NB4 (cell line): Measurements from ENCODE around the gene TIFAB.

Experiments used
- DNase-seq: peaks from one replicate; pipeline ENCODE4 v3.0.0; 2010; ENCODE audit warnings: low read depth
- H3K4me3 ChIP-seq: one replicate; pipeline ENCODE4 v1.5.1; 2011; ENCODE audit warnings: mild to moderate bottlenecking, low read depth, low read length, moderate library complexity
- MYC ChIP-seq: IDR thresholded peaks from 2 replicates; pipeline ENCODE4 v1.6.1; 2011; ENCODE audit warnings: low read depth, low read length
- POLR2A ChIP-seq: IDR thresholded peaks from 2 replicates; pipeline ENCODE4 v1.6.1; 2011; ENCODE audit warnings: mild to moderate bottlenecking; ENCODE audit not compliant: insufficient read length; ENCODE audit errors: extremely low read depth
- TF ChIP-seq, protein P1 (sequence below): IDR thresholded peaks from 2 replicates; pipeline ENCODE4 v1.6.1; 2011; ENCODE audit warnings: low read depth, low read length
- TF ChIP-seq, protein P2 (sequence below): IDR thresholded peaks from one replicate; pipeline ENCODE4 v1.5.1; 2012; ENCODE audit warnings: low read depth, low read length

Gene TIFAB

DNA sequence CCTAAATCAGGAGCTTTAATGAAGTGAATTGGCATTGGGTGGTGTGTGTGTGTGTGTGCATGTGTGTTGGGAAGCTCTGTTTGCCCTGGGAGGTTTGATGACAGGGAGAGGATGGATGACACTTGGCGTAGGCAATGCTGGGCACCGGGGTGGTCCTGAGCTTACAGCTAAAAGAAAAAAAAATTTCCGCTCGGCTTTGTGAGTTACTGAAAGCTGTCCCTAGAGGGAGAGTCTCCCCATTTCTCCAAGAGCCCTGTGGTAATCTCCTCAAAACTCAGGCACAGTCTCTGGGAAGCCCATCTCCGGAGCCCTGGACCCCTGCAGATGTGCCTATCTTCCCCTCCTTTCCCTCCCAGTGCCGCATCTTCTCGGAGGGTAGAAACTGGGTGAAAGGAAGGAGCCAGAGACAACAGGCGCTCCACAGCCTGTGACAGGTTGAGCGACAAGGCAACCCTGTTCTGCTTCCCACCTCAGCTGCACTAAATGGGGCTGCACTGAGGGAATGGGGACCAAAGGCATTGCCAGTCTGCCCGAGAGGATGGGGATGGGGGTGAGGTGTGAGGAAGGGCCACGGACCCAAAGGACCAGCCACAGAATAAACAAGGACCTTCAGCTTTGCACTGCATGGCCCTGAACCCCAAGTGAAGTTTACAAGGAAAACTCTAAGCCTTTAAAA lies 35.8 kb upstream of the TIFAB start:
- no peak overlapping the region for H3K4me3 ChIP-seq
- DNase-seq: no peak
- TF ChIP-seq POLR2A: no peak
- TF ChIP-seq MYC: no peak
- TF ChIP-seq, protein P1, sequence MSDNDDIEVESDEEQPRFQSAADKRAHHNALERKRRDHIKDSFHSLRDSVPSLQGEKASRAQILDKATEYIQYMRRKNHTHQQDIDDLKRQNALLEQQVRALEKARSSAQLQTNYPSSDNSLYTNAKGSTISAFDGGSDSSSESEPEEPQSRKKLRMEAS: no peak
- TF ChIP-seq, protein P2, sequence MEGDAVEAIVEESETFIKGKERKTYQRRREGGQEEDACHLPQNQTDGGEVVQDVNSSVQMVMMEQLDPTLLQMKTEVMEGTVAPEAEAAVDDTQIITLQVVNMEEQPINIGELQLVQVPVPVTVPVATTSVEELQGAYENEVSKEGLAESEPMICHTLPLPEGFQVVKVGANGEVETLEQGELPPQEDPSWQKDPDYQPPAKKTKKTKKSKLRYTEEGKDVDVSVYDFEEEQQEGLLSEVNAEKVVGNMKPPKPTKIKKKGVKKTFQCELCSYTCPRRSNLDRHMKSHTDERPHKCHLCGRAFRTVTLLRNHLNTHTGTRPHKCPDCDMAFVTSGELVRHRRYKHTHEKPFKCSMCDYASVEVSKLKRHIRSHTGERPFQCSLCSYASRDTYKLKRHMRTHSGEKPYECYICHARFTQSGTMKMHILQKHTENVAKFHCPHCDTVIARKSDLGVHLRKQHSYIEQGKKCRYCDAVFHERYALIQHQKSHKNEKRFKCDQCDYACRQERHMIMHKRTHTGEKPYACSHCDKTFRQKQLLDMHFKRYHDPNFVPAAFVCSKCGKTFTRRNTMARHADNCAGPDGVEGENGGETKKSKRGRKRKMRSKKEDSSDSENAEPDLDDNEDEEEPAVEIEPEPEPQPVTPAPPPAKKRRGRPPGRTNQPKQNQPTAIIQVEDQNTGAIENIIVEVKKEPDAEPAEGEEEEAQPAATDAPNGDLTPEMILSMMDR: no peak

DNA sequence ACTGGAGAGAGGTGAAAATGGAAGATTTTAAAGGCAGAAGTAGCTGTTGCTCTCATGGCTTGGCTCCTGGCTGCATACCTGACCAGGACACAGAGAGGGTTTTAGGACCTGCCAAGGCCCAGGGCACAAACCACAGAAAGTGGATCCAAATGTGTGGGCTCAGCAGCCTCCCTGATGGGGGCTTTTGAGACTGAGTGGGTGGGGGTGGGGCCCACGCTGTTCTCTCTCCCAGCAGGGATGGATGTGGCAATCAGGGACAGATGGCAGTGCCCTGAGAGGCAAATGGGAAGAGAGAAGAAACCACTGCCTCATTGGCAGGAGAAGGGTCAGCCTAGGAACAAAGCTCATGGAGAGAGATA lies 34.9 kb upstream of the TIFAB start:
- no peak overlapping the region for H3K4me3 ChIP-seq
- TF ChIP-seq POLR2A: no peak
- TF ChIP-seq, protein P1: no peak
- TF ChIP-seq MYC: no peak
- TF ChIP-seq, protein P2: no peak
- DNase-seq: no peak

DNA sequence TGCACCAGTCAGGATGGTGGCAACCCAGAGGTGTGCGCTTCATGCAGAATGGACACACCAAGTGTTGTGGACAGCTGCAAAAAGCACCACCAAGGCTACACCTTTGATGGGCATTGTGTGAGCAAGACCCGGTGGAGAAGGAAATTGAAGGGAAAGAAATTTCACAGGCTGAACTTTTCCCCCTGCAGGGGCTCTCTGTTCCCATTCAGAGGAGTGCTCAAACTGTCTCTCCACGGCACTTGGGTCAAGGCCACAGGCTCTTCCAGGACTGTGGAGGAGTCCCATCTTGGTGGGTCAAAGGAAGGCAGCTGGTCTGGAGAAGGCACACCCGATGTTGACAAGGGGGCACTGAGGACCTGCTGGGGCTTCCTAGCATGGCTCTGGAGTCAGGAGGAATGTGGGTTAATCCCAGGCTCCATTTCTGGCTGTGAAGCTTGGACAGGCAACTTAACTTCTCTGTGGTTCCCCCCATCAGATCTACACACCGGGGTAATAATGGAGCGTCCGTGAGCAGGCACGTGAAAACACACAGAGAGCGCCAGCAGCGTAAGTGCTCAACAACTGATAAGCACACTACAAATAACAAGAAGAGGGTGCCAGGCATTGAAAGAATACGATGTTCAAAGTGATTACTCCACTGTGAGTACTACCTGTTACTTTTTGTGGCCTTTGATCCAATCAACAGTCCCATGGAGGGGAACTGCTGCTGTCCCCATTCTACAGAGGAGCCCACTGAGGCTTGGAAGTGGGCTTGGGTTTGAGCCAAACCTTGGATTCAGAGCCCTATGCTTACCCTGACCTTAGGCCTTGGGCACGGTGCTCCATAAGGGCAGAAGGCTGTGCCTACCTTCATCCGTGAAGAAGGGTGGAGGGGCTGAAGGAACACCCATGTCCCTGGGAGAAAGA lies 34.2 kb upstream of the TIFAB start:
- TF ChIP-seq POLR2A (no peak), MYC (no peak)
- TF ChIP-seq, protein P2: no peak
- TF ChIP-seq, protein P1: no peak
- no peak overlapping the region for H3K4me3 ChIP-seq
- DNase-seq: no peak

DNA sequence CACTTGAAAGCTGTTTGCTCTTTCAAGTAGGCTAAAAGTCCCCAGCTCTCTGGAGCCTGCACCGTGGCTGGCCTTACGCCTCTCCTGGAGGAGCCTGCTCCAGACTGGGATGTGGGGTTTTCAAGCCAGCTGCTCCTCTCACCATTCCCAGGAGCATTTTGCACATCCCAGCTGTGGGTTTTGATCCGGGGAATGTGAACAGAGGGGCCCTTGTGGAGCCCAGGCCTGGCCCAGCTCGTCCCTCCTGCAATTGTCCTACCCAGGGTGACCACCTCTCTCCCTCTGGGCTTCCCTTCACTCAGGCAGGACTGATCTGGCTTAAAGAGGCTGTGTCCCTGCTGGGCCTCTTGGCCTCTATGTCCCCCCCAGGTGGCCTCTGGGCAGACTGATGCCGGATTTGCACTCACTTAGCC lies 32.5 kb upstream of the TIFAB start:
- DNase-seq: no peak
- H3K4me3 ChIP-seq: no peak overlapping the region
- TF ChIP-seq POLR2A (no peak), MYC (no peak)
- TF ChIP-seq, protein P2: no peak
- TF ChIP-seq, protein P1: no peak

DNA sequence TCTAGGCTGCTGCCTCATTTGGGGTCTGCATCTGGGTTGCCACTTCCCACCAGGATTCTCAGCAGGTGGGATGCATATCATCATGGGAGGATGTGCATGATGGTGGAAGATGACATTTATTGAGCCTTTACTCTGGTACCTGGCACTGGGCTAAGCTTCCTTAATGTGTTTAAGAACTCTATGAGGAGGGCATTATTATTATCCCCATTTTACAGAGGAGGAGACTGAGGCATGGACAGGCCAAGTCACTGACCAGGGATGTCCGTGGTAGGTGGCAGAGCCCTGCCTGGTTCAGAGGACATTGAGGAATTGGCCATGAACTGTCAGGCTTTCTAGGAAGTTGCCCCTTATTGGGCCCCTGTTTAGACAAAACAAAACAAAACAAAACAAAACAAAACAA lies 31.1 kb upstream of the TIFAB start:
- TF ChIP-seq, protein P2: no peak
- TF ChIP-seq, protein P1: no peak
- TF ChIP-seq POLR2A (no peak), MYC (no peak)
- DNase-seq: no peak
- no peak overlapping the region for H3K4me3 ChIP-seq
